Liver (tissue), 9 donors: ENCODE measurements around the gene STXBP6. TPM values are rescaled to one million over a fixed set of nuclear protein-coding genes. Genes with fewer than 3 reads are reported as not detected.
"Not testable (repeated sequence)": the region's sequence is repeated elsewhere in the genome, so short reads cannot be mapped to it uniquely, and the experiment has no call there.

Experiments used
- DNase-seq: peaks from one replicate; pipeline ENCODE4 v3.0.0-alpha.2; 2017; ENCODE audit warnings: low spot score
- H3K27ac ChIP-seq, 2 donors: one replicate each; pipeline ENCODE4 v1.7.0; 2013; ENCODE audit warnings: inconsistent platforms in 2 of 2, low read length in 2 of 2, control low read depth in 1 of 2, low read depth in 1 of 2, mild to moderate bottlenecking in 1 of 2
- H3K27me3 ChIP-seq, 4 donors: one replicate each; pipeline versions ENCODE4 v1.6.1 to v1.7.0; 2013; ENCODE audit warnings: low read length in 3 of 4, inconsistent platforms in 1 of 4, mild to moderate bottlenecking in 1 of 4, moderate library complexity in 1 of 4; ENCODE audit not compliant: control insufficient read depth in 4 of 4, insufficient read depth in 4 of 4
- H3K36me3 ChIP-seq, 4 donors: one replicate each; pipeline versions ENCODE4 v1.6.1 to v1.7.0; 2013; ENCODE audit warnings: low read length in 3 of 4, mild to moderate bottlenecking in 3 of 4, low read depth in 1 of 4, moderate library complexity in 1 of 4; ENCODE audit not compliant: control insufficient read depth in 4 of 4, insufficient read depth in 3 of 4
- H3K4me1 ChIP-seq, 4 donors: one replicate each; pipeline versions ENCODE4 v1.6.1 to v1.7.0; 2013; ENCODE audit warnings: low read length in 3 of 4, mild to moderate bottlenecking in 3 of 4, moderate library complexity in 1 of 4; ENCODE audit not compliant: control insufficient read depth in 4 of 4, insufficient read depth in 4 of 4
- H3K4me3 ChIP-seq, 3 donors: one replicate each; pipeline versions ENCODE4 v1.6.1 to v1.7.0; 2013; ENCODE audit warnings: low read length in 3 of 3, control low read depth in 1 of 3, low read depth in 1 of 3, mild to moderate bottlenecking in 1 of 3
- H3K9ac ChIP-seq, 2 donors: one replicate each; pipeline ENCODE4 v1.7.0; 2013; ENCODE audit warnings: low read length in 2 of 2, mild to moderate bottlenecking in 2 of 2, moderate library complexity in 2 of 2, control low read depth in 1 of 2, low read depth in 1 of 2
- H3K9me3 ChIP-seq, 4 donors: one replicate each; pipeline versions ENCODE4 v1.6.1 to v1.7.0; 2013; ENCODE audit warnings: low read length in 3 of 4; ENCODE audit not compliant: control insufficient read depth in 4 of 4
- EGR1 ChIP-seq, 2 donors: IDR thresholded peaks; 2 replicates each; pipeline ENCODE4 v1.6.1; 2016 to 2018; ENCODE audit warnings: antibody characterized with exemption in 2 of 2, low read depth in 2 of 2
- FOXA1 ChIP-seq: IDR thresholded peaks from 2 replicates; pipeline ENCODE4 v1.6.1; 2016; ENCODE audit warnings: antibody characterized with exemption
- FOXA2 ChIP-seq: IDR thresholded peaks from 2 replicates; pipeline ENCODE4 v1.6.1; 2016; ENCODE audit warnings: antibody characterized with exemption
- HNF4G ChIP-seq: IDR thresholded peaks from 2 replicates; pipeline ENCODE4 v1.6.1; 2016; ENCODE audit warnings: antibody characterized with exemption
- JUND ChIP-seq, 2 donors: IDR thresholded peaks; 2 replicates each; pipeline ENCODE4 v1.6.1; 2016; ENCODE audit warnings: antibody characterized with exemption in 2 of 2
- NR2F2 ChIP-seq: IDR thresholded peaks from 2 replicates; pipeline ENCODE4 v1.6.1; 2016; ENCODE audit warnings: antibody characterized with exemption
- RAD21 ChIP-seq, 2 donors: IDR thresholded peaks; 2 replicates each; pipeline ENCODE4 v1.6.1; 2016; ENCODE audit warnings: antibody characterized with exemption in 2 of 2, mild to moderate bottlenecking in 2 of 2
- RXRA ChIP-seq, 2 donors: IDR thresholded peaks; 2 replicates each; pipeline ENCODE4 v1.6.1; 2017 to 2018; ENCODE audit warnings: antibody characterized with exemption in 2 of 2, mild to moderate bottlenecking in 1 of 2
- SP1 ChIP-seq: IDR thresholded peaks from 2 replicates; pipeline ENCODE4 v1.6.1; 2018; ENCODE audit warnings: antibody characterized with exemption, mild to moderate bottlenecking
- TAF1 ChIP-seq: conservative IDR thresholded peaks from 2 replicates; pipeline ENCODE4 v1.6.1; 2016; ENCODE audit warnings: antibody characterized with exemption, mild to moderate bottlenecking
- YY1 ChIP-seq: IDR thresholded peaks from 2 replicates; pipeline ENCODE4 v1.6.1; 2016; ENCODE audit warnings: antibody characterized with exemption, mild to moderate bottlenecking
- WGBS: extraction: QIAGEN DNeasy Blood & Tissue Kit; methylation state at CpG from one replicate; pipeline ENCODE4 v1.1.7; 2013; 5-methylcytosine and 5-hydroxymethylcytosine counted together
- polyA plus RNA-seq, 2 donors: library from polyadenylated mRNA; stranded (reverse) in 1 of 2; unstranded in 1 of 2; fragments of 200-250 nt in 1 of 2; fragments of >200 nt in 1 of 2; fragmentation: Nextera tagmentation in 1 of 2; extraction: Ambion mirVana in 1 of 2; gene quantifications; one replicate each; pipeline versions ENCODE4 v1.2.1 to v1.2.3, GENCODE V29; 2013 to 2015
- total RNA-seq, 2 donors: library from RNA; depleted of rRNA; stranded (reverse); fragments of >200 nt; gene quantifications; one replicate each; pipeline ENCODE4 v1.2.3, GENCODE V29; 2014
- TF ChIP-seq, protein P1 (sequence below): IDR thresholded peaks from 2 replicates; pipeline ENCODE4 v1.6.1; 2016; ENCODE audit warnings: antibody characterized with exemption, mild to moderate bottlenecking
- TF ChIP-seq, protein P2 (sequence below): IDR thresholded peaks from 2 replicates; pipeline ENCODE4 v1.6.1; 2016; ENCODE audit warnings: antibody characterized with exemption
- TF ChIP-seq, protein P3 (sequence below): fragments of 150-350 bp; IDR thresholded peaks from 2 replicates; pipeline ENCODE4 v1.5.1; 2017; ENCODE audit warnings: improper control_type of control experiment, low read depth, low read length; ENCODE audit not compliant: missing input control
- TF ChIP-seq, protein P4 (sequence below): IDR thresholded peaks from 2 replicates; pipeline ENCODE4 v1.6.1; 2016; ENCODE audit warnings: antibody characterized with exemption
- donor health status: healthy.
- donor health status: healthy.
- donor health status: healthy.
- donor health status: healthy.
- donor health status: healthy.

The STXBP6 gene
- total and polyA plus RNA-seq, 4 donors: 1.4 to 3.8 (median 1.8) TPM

DNA sequence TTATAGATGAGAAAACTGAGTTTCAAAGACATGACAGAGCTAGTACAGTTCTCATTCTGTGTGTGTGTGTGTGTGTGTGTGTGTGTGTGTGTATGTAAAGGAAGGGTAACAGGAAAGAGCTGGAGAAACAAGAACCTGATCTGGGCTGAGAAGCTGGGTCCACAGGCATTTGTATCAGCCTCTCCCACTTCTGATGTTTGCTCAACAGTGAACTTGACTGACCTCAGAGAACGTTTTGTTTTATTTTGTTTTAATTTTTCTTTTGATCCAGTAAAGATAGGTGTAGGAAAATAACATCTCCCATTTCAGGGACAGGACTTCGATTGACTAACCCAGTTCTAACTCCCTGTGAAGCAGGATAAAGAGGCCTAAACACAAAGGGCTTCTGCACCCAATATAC is 85.4 kb downstream of the STXBP6 start (continued):
- TF ChIP-seq, protein P1, sequence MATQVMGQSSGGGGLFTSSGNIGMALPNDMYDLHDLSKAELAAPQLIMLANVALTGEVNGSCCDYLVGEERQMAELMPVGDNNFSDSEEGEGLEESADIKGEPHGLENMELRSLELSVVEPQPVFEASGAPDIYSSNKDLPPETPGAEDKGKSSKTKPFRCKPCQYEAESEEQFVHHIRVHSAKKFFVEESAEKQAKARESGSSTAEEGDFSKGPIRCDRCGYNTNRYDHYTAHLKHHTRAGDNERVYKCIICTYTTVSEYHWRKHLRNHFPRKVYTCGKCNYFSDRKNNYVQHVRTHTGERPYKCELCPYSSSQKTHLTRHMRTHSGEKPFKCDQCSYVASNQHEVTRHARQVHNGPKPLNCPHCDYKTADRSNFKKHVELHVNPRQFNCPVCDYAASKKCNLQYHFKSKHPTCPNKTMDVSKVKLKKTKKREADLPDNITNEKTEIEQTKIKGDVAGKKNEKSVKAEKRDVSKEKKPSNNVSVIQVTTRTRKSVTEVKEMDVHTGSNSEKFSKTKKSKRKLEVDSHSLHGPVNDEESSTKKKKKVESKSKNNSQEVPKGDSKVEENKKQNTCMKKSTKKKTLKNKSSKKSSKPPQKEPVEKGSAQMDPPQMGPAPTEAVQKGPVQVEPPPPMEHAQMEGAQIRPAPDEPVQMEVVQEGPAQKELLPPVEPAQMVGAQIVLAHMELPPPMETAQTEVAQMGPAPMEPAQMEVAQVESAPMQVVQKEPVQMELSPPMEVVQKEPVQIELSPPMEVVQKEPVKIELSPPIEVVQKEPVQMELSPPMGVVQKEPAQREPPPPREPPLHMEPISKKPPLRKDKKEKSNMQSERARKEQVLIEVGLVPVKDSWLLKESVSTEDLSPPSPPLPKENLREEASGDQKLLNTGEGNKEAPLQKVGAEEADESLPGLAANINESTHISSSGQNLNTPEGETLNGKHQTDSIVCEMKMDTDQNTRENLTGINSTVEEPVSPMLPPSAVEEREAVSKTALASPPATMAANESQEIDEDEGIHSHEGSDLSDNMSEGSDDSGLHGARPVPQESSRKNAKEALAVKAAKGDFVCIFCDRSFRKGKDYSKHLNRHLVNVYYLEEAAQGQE: no peak
- no peak for TF ChIP-seq JUND (IDR thresholded peaks at IDR 0.05)
- no peak for TF ChIP-seq FOXA1
- TF ChIP-seq NR2F2: no peak
- no peak for TF ChIP-seq RXRA (IDR thresholded peaks at IDR 0.05)

DNA sequence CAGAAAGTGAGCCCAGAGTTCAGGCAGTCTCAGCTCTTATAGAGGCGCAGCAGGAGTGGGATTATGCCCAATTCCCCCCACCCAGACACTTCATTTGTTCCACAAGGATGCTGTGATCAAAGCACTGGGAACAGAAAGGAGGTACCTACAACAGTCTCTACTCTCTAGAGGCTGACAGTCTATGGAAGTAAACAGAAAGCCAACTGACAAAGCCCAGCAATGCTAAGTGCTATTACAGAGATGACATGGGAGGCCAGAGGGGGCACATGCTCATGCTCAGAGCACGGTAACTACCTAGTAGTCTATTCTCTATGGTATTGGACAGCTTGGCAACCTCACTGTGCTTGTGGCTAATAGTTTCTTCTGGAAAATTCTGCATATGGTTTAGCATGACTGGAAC is 85.9 kb downstream of the STXBP6 start:
- no peak overlapping the region for H3K27ac ChIP-seq
- DNase-seq: no peak
- H3K4me3 ChIP-seq: no peak overlapping the region
- TF ChIP-seq FOXA1 (no peak), NR2F2 (no peak), FOXA2 (no peak), RXRA (IDR thresholded peaks at IDR 0.05) (no peak), TAF1 (no peak), HNF4G (no peak)
- peaks cover 0 to 8% (median 2%) of the 10 kb centered on the region in 4 donors for H3K4me1 ChIP-seq
- H3K36me3 ChIP-seq: no peaks in the 10 kb centered on the region
- H3K27me3 ChIP-seq: no peaks in the 10 kb centered on the region
- no peaks in the 10 kb centered on the region for H3K9me3 ChIP-seq
- no peak overlapping the region for H3K9ac ChIP-seq
- WGBS: 97% methylated on average over 2 of the region's 2 CpGs

DNA sequence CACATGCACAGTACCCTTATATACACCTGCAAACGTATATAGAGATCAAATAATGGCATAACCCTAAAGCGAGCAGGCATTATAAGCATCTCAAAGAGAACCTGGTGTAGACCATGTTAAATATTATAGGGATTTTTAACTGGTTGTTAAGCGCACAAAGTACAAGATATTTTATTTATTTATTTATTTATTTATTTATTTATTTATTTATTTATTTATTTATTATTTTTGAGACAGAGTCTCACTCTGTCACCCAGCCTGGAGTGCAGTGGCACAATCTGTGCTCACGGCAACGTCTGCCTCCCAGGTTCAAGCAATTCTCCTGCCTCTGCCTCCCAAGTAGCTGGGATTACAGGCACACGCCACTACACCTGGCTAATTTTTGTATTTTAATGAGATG is 87.8 kb downstream of the STXBP6 start:
- not testable (repeated sequence) for H3K36me3 ChIP-seq, H3K27me3 ChIP-seq, H3K9ac ChIP-seq, H3K9me3 ChIP-seq, H3K27ac ChIP-seq, H3K4me1 ChIP-seq, DNase-seq, H3K4me3 ChIP-seq
- WGBS: 96% methylated on average over 6 of the region's 6 CpGs

DNA sequence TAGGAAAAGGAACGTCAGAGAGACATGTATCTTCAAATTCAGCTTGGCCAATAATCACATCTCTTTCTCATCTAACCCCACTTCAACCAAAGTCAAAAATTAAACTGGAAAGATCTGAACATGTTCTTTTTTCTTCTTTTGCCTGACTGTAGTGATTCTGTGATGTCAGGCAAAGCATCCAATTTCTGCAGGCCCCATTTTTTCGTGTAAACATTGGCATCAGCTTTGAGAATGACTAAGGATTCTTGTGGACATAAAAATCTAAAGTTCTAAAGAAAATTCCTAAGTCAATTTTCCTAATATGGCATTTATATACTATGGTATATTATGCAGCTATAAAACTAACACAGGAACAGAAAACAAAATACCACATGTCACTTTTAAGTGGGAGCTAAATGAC is 89.1 kb downstream of the STXBP6 start:
- 76% methylated on average over 2 of the region's 2 CpGs for WGBS
- Histone ChIP-seq H3K4me3 (no peak overlapping the region), H3K9me3 (no peaks in the 10 kb centered on the region), H3K27me3 (no peaks in the 10 kb centered on the region), H3K27ac (no peak overlapping the region), H3K4me1 (peaks cover 0 to 8% (median 1%) of the 10 kb centered on the region in 4 donors), H3K9ac (no peak overlapping the region), H3K36me3 (no peaks in the 10 kb centered on the region)
- DNase-seq: no peak
- no peak for TF ChIP-seq NR2F2
- no peak for TF ChIP-seq EGR1 (IDR thresholded peaks at IDR 0.05; ENCODE audit: low read depth in 2 of 2)
- TF ChIP-seq HNF4G: no peak
- TF ChIP-seq, protein P2, sequence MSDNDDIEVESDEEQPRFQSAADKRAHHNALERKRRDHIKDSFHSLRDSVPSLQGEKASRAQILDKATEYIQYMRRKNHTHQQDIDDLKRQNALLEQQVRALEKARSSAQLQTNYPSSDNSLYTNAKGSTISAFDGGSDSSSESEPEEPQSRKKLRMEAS: no peak
- TF ChIP-seq RAD21 (IDR thresholded peaks at IDR 0.05): no peak
- no peak for TF ChIP-seq JUND (IDR thresholded peaks at IDR 0.05)
- no peak for TF ChIP-seq FOXA1
- no peak for TF ChIP-seq FOXA2
- TF ChIP-seq RXRA (IDR thresholded peaks at IDR 0.05): no peak
- TF ChIP-seq, protein P1: no peak
- TF ChIP-seq YY1: no peak
- TF ChIP-seq, protein P3, sequence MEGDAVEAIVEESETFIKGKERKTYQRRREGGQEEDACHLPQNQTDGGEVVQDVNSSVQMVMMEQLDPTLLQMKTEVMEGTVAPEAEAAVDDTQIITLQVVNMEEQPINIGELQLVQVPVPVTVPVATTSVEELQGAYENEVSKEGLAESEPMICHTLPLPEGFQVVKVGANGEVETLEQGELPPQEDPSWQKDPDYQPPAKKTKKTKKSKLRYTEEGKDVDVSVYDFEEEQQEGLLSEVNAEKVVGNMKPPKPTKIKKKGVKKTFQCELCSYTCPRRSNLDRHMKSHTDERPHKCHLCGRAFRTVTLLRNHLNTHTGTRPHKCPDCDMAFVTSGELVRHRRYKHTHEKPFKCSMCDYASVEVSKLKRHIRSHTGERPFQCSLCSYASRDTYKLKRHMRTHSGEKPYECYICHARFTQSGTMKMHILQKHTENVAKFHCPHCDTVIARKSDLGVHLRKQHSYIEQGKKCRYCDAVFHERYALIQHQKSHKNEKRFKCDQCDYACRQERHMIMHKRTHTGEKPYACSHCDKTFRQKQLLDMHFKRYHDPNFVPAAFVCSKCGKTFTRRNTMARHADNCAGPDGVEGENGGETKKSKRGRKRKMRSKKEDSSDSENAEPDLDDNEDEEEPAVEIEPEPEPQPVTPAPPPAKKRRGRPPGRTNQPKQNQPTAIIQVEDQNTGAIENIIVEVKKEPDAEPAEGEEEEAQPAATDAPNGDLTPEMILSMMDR: no peak
- TF ChIP-seq SP1: no peak
- TF ChIP-seq, protein P4, sequence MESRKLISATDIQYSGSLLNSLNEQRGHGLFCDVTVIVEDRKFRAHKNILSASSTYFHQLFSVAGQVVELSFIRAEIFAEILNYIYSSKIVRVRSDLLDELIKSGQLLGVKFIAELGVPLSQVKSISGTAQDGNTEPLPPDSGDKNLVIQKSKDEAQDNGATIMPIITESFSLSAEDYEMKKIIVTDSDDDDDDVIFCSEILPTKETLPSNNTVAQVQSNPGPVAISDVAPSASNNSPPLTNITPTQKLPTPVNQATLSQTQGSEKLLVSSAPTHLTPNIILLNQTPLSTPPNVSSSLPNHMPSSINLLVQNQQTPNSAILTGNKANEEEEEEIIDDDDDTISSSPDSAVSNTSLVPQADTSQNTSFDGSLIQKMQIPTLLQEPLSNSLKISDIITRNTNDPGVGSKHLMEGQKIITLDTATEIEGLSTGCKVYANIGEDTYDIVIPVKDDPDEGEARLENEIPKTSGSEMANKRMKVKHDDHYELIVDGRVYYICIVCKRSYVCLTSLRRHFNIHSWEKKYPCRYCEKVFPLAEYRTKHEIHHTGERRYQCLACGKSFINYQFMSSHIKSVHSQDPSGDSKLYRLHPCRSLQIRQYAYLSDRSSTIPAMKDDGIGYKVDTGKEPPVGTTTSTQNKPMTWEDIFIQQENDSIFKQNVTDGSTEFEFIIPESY: no peak
